ENCODE results near the gene IGF2BP1.

DNA sequence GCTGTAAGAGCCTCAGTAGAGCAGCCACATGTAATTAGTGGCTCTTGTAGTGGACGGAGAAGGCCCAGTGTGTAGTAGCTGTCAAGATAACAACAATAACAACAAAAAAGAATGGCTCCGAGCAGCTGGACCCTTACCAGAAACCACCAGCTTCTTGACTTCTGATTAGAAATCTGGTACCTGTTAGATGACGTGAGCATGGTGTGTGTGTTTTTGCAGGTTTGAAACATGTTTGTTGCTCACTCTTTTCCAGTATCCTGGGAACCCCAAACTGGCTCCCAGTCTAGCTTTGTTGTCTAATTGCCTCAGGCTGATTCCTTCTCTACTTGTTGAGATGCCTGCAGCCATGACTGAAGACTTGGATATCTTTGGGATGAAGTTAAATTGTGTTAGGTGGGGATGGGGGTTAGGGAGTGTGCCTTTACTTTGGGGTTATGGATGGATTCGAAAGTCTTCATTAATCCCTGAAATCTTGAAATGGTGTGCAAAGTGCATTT lies 21.0 kb downstream of the IGF2BP1 start:
- TF ChIP-seq EZH2 (IDR thresholded peaks at IDR 0.05; ENCODE audit: borderline replicate concordance, insufficient read depth, low read length, poor library complexity, severe bottlenecking), result no peak
- TF ChIP-seq, protein P1, sequence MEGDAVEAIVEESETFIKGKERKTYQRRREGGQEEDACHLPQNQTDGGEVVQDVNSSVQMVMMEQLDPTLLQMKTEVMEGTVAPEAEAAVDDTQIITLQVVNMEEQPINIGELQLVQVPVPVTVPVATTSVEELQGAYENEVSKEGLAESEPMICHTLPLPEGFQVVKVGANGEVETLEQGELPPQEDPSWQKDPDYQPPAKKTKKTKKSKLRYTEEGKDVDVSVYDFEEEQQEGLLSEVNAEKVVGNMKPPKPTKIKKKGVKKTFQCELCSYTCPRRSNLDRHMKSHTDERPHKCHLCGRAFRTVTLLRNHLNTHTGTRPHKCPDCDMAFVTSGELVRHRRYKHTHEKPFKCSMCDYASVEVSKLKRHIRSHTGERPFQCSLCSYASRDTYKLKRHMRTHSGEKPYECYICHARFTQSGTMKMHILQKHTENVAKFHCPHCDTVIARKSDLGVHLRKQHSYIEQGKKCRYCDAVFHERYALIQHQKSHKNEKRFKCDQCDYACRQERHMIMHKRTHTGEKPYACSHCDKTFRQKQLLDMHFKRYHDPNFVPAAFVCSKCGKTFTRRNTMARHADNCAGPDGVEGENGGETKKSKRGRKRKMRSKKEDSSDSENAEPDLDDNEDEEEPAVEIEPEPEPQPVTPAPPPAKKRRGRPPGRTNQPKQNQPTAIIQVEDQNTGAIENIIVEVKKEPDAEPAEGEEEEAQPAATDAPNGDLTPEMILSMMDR (IDR thresholded peaks at IDR 0.05; ENCODE audit: poor library complexity, severe bottlenecking), result no peak
- TF ChIP-seq MXI1 (conservative IDR thresholded peaks at IDR 0.05; ENCODE audit: poor library complexity, severe bottlenecking), result no peak
- TF ChIP-seq, protein P2, sequence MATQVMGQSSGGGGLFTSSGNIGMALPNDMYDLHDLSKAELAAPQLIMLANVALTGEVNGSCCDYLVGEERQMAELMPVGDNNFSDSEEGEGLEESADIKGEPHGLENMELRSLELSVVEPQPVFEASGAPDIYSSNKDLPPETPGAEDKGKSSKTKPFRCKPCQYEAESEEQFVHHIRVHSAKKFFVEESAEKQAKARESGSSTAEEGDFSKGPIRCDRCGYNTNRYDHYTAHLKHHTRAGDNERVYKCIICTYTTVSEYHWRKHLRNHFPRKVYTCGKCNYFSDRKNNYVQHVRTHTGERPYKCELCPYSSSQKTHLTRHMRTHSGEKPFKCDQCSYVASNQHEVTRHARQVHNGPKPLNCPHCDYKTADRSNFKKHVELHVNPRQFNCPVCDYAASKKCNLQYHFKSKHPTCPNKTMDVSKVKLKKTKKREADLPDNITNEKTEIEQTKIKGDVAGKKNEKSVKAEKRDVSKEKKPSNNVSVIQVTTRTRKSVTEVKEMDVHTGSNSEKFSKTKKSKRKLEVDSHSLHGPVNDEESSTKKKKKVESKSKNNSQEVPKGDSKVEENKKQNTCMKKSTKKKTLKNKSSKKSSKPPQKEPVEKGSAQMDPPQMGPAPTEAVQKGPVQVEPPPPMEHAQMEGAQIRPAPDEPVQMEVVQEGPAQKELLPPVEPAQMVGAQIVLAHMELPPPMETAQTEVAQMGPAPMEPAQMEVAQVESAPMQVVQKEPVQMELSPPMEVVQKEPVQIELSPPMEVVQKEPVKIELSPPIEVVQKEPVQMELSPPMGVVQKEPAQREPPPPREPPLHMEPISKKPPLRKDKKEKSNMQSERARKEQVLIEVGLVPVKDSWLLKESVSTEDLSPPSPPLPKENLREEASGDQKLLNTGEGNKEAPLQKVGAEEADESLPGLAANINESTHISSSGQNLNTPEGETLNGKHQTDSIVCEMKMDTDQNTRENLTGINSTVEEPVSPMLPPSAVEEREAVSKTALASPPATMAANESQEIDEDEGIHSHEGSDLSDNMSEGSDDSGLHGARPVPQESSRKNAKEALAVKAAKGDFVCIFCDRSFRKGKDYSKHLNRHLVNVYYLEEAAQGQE (IDR thresholded peaks at IDR 0.05; ENCODE audit: borderline replicate concordance), result no peak
- no peak for TF ChIP-seq SMC3 (conservative IDR thresholded peaks at IDR 0.05; ENCODE audit: poor library complexity)
- no peak for TF ChIP-seq RAD21 (conservative IDR thresholded peaks at IDR 0.05)
- TF ChIP-seq POLR2AphosphoS5 (IDR thresholded peaks at IDR 0.05), result no peak
- no peak for TF ChIP-seq EP300 (conservative IDR thresholded peaks at IDR 0.05; ENCODE audit: poor library complexity, severe bottlenecking)
- no peak for TF ChIP-seq TAF1 (IDR thresholded peaks at IDR 0.05; ENCODE audit: low read depth)

All from neural cell (in vitro differentiated cells).